ENCODE results near the gene GRIN2A. TPM values are rescaled to one million over a fixed set of nuclear protein-coding genes. Genes with fewer than 3 reads are reported as not detected.

GRIN2A gene
- total and polyA plus RNA-seq, 5 donors: 2.1 to 7.6 (median 4.5) TPM

DNA sequence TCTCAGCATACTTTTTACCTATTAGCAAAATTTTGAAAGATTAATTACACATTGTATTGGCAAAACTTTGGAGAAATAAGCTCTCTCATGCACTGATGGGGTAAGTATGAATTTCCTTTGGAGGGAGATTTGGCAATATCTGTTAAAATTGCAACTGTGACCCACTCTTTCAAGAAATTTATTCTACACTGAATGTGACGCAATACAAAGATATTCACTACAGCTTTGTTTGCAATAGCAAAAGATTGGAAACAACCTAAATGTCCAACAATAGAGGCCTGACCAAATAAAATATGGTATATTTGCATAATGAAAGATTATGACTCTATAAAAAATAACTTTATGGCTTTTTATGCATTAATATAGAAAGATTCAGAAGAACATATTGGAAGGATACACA lies 363.5 kb downstream of the GRIN2A start:
- DNase-seq (no peak), ATAC-seq (no peak)
- Histone ChIP-seq H3K4me1 (ENCODE audit: control insufficient read depth, insufficient read depth, low read length) (peaks cover 1% of the 10 kb centered on the region), H3K4me3 (ENCODE audit: low read length) (no peak overlapping the region), H3K27me3 (ENCODE audit: control insufficient read depth, insufficient read depth) (no peaks in the 10 kb centered on the region), H3K27ac (ENCODE audit: low read length) (no peak overlapping the region), H3K9me3 (ENCODE audit: control insufficient read depth, low read length) (no peaks in the 10 kb centered on the region)
- intact Hi-C loops (cut with DNase I): no loop called here
- 91% methylated on average over 1 of the region's 1 CpG for WGBS

DNA sequence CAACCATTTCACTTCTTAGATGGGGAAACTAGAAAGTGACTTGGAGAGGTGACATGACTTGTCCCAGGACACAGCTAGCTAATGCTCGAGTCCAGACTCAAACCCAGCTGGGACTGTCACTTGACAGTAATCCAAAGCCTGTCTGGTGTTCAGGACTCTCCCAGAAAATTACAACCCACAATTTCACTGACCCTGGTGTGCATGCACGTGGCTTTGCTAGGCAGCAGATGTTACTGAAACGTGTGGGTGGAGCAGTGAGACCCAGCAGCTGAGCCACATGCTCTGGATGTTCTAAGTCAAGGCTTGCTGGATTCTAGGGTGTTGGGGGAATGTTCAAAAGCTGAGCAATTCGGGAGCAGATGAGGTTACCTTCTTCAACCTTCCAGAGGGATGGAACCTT lies 364.6 kb downstream of the GRIN2A start:
- no peak overlapping the region for H3K4me3 ChIP-seq (ENCODE audit: low read length)
- ATAC-seq (no peak), DNase-seq (no peak)
- no peak overlapping the region for H3K27ac ChIP-seq (ENCODE audit: low read length)
- intact Hi-C loops (cut with DNase I): no loop called here
- H3K27me3 ChIP-seq (ENCODE audit: control insufficient read depth, insufficient read depth): no peaks in the 10 kb centered on the region
- peaks cover 1% of the 10 kb centered on the region for H3K4me1 ChIP-seq (ENCODE audit: control insufficient read depth, insufficient read depth, low read length)
- no peaks in the 10 kb centered on the region for H3K9me3 ChIP-seq (ENCODE audit: control insufficient read depth, low read length)
- 46% methylated on average over 4 of the region's 4 CpGs for WGBS

DNA sequence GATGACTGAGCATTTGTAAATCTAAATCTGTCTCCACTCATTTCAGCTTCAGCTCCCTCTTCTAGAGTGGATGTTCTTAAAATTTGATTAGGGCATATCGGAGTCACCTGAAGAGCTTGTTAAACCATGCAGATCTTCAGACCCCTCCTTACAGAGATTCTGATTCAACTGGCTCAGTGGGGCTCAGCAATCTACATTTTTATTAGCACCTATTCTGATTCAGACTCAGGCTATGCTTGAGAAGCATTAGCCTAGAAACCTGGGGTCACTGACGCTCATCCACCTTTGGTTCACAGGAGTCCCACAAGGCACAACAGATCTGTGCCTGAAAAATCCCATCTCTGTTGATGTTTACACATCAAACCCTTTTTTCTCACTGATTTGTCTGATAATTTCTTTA lies 365.6 kb downstream of the GRIN2A start:
- no peak for ATAC-seq
- WGBS: 70% methylated on average over 2 of the region's 2 CpGs

DNA sequence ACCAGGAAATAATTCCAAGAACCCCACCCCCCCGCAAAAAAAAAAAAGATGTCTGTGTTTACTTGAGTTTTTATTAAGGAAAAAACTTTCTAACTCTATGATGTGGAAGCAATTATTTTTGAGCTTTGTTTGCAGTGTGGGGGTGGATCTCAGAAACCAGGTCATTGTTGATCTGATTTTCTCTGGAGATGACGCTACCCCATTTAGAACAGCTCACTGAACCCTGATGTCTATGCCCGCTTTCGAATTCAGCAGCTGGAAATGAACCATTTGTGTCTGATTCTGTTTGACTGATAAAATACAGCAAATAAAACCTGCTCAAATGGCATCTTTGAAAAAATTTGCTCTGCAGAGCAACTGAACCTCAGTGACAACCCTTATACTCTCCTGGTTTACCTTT lies 368.6 kb downstream of the GRIN2A start:
- ATAC-seq (no peak), DNase-seq (no peak)
- Histone ChIP-seq H3K4me1 (ENCODE audit: control insufficient read depth, insufficient read depth, low read length) (no peaks in the 10 kb centered on the region), H3K4me3 (ENCODE audit: low read length) (no peak overlapping the region), H3K27me3 (ENCODE audit: control insufficient read depth, insufficient read depth) (no peaks in the 10 kb centered on the region), H3K27ac (ENCODE audit: low read length) (no peak overlapping the region), H3K9me3 (ENCODE audit: control insufficient read depth, low read length) (no peaks in the 10 kb centered on the region)
- intact Hi-C loops (cut with DNase I): no loop called here
- WGBS: 90% methylated on average over 4 of the region's 4 CpGs

More for the DNA sequence above, 365.6 kb downstream of the GRIN2A start:
- H3K4me3 ChIP-seq (ENCODE audit: low read length): no peak overlapping the region
- H3K27me3 ChIP-seq (ENCODE audit: control insufficient read depth, insufficient read depth): no peaks in the 10 kb centered on the region
- no peak overlapping the region for H3K27ac ChIP-seq (ENCODE audit: low read length)
- no peaks in the 10 kb centered on the region for H3K4me1 ChIP-seq (ENCODE audit: control insufficient read depth, insufficient read depth, low read length)
- intact Hi-C loops (cut with DNase I): no loop called here
- no peaks in the 10 kb centered on the region for H3K9me3 ChIP-seq (ENCODE audit: control insufficient read depth, low read length)
- no peak for DNase-seq

DNA sequence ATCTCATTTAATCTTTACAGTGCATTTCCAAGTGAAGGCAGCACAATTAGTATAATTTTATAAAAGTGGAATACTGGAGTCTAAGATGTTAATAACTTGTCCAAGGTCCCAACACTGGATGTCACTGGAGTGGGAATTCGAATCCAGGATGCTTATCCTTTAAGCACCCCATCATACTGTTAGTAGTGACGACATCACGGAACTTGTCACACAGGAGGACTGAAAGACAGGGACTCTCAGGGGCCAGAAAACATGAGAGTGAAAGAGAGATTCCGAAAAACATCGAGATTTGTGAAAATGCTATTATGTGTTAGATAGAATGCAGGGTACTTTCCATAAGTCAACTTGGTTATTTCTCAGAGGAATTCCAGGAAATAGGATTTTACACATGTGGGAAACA lies 374.0 kb downstream of the GRIN2A start:
- H3K4me3 ChIP-seq (ENCODE audit: low read length): no peak overlapping the region
- ATAC-seq: no peak
- no peaks in the 10 kb centered on the region for H3K9me3 ChIP-seq (ENCODE audit: control insufficient read depth, low read length)
- 88% methylated on average over 5 of the region's 5 CpGs for WGBS
- H3K4me1 ChIP-seq (ENCODE audit: control insufficient read depth, insufficient read depth, low read length): no peaks in the 10 kb centered on the region
- no peaks in the 10 kb centered on the region for H3K27me3 ChIP-seq (ENCODE audit: control insufficient read depth, insufficient read depth)
- no peak overlapping the region for H3K27ac ChIP-seq (ENCODE audit: low read length)
- DNase-seq: no peak
- intact Hi-C loops (cut with DNase I): no loop called here

DNA sequence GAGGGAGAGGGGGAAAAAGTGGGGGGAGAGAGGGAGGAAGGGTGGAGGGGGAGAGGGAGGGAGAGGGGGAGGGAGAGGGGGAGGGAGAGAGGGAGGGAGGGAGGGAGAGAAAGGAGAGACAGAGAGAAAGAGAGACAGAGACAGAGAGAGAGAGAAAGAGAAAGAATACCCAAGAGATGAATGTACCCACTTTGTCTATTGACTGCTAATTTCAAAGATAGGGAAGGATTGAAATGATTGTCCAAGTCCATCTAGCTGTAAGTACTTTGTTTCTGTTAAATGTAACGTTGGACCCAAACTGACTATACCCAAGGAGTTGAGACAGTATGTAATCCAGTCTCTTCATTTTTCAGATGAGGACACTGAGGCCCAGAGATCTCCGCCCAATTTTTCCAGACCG lies 374.9 kb downstream of the GRIN2A start:
- H3K27ac ChIP-seq (ENCODE audit: low read length): no peak overlapping the region
- intact Hi-C loops (cut with DNase I): no loop called here
- WGBS: 87% methylated on average over 3 of the region's 3 CpGs
- H3K4me3 ChIP-seq (ENCODE audit: low read length): no peak overlapping the region
- ATAC-seq (no peak), DNase-seq (no peak)
- no peaks in the 10 kb centered on the region for H3K9me3 ChIP-seq (ENCODE audit: control insufficient read depth, low read length)
- no peaks in the 10 kb centered on the region for H3K4me1 ChIP-seq (ENCODE audit: control insufficient read depth, insufficient read depth, low read length)
- H3K27me3 ChIP-seq (ENCODE audit: control insufficient read depth, insufficient read depth): no peaks in the 10 kb centered on the region

DNA sequence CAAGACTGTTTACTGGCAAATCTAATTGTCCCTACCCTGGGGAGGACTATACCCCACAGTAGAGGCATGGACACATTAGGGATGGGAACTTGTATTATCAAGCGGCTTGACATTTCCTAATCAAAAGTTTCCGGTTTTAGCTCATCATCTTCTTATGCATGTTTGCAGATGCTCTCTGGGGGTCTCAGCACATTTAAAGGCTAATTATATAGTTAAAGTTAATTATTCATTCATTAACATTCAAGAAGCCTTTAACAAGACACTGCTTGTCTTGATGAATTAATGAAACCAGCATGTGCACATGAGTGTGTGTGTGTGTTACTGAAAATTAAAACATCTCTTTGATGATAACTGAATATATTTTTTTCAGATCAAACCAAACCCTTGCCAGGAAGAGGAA lies 377.1 kb downstream of the GRIN2A start:
- ATAC-seq (no peak), DNase-seq (no peak)
- no peaks in the 10 kb centered on the region for H3K27me3 ChIP-seq (ENCODE audit: control insufficient read depth, insufficient read depth)
- H3K4me3 ChIP-seq (ENCODE audit: low read length): no peak overlapping the region
- H3K27ac ChIP-seq (ENCODE audit: low read length): no peak overlapping the region
- no peaks in the 10 kb centered on the region for H3K4me1 ChIP-seq (ENCODE audit: control insufficient read depth, insufficient read depth, low read length)
- intact Hi-C loops (cut with DNase I): no loop called here
- WGBS: 80% methylated on average over 2 of the region's 2 CpGs
- H3K9me3 ChIP-seq (ENCODE audit: control insufficient read depth, low read length): no peaks in the 10 kb centered on the region

DNA sequence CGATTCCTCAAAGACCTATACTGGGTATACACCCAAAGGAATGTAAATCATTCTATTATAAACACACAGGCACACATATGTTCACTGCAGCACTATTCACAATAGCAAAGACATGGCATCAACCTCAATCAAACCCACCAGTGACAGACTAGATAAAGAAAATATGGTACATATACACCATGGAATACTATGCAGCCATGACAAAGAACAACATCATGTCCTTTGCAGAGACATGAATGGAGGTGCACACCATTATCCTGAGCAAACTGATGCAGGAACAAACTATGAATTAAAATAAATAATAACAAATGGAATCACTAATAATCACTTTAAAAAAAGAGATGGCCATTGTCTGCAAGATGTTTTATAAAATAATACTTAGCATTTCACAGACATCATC lies 380.1 kb downstream of the GRIN2A start:
- Histone ChIP-seq H3K27ac (ENCODE audit: low read length) (no peak overlapping the region), H3K4me3 (ENCODE audit: low read length) (no peak overlapping the region), H3K4me1 (ENCODE audit: control insufficient read depth, insufficient read depth, low read length) (no peaks in the 10 kb centered on the region), H3K27me3 (ENCODE audit: control insufficient read depth, insufficient read depth) (no peaks in the 10 kb centered on the region), H3K9me3 (ENCODE audit: control insufficient read depth, low read length) (no peaks in the 10 kb centered on the region)
- no peak for ATAC-seq
- intact Hi-C loops (cut with DNase I): no loop called here
- 94% methylated on average over 1 of the region's 1 CpG for WGBS
- DNase-seq: no peak

DNA sequence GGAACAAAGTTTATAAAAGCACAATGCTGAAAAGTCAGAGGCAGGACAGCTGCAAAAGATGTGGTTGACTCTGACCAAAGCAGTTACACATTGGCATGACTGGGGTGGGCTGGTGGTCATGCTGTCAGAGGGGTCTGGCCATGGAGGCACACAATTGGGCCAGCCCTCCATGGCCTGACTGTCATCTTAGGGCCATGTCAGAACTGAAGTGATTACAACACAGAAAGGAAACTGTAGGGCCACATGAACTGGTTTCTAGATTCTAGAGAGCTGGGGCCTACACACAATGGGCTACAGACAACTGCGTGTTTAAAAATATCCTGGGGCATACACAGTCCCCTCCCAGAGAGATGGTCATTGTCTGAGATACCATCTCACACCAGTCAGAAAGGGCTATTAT lies 380.6 kb downstream of the GRIN2A start:
- Histone ChIP-seq H3K9me3 (ENCODE audit: control insufficient read depth, low read length) (no peaks in the 10 kb centered on the region), H3K4me3 (ENCODE audit: low read length) (no peak overlapping the region), H3K27ac (ENCODE audit: low read length) (no peak overlapping the region), H3K27me3 (ENCODE audit: control insufficient read depth, insufficient read depth) (no peaks in the 10 kb centered on the region), H3K4me1 (ENCODE audit: control insufficient read depth, insufficient read depth, low read length) (no peaks in the 10 kb centered on the region)
- intact Hi-C loops (cut with DNase I): no loop called here
- 88% methylated on average over 1 of the region's 1 CpG for WGBS
- DNase-seq (no peak), ATAC-seq (no peak)

DNA sequence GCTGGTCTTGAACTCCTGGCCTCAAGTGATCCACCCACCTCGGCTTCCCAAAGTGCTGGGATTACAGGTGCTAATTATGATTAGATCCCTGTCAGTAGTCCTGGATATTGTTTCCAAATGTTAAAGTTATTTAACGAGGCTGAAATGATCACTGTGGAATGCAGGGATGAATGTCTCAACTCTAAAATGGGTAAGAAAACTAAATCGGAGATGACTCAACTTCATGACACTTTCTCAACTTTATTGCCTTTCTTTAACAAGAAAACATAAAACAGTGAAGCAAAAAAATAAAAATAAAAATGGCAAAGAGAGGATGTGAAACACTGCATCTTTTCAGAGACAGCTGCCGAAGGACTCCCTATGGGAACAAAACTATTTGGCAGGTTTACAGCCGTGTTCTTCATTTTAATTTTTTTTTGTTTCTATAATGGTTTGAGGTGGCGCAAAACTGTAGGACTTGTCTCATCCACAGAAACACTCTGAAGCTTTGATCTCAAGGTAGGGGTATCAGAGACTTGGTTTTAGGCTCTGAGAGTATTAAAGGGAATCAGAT lies 382.0 kb downstream of the GRIN2A start:
- WGBS: 64% methylated on average over 6 of the region's 6 CpGs
- intact Hi-C loops (cut with DNase I): no loop called here
- DNase-seq (no peak), ATAC-seq (no peak)
- H3K9me3 ChIP-seq (ENCODE audit: control insufficient read depth, low read length): no peaks in the 10 kb centered on the region
- peaks cover 3% of the 10 kb centered on the region for H3K4me1 ChIP-seq (ENCODE audit: control insufficient read depth, insufficient read depth, low read length)
- no peak overlapping the region for H3K4me3 ChIP-seq (ENCODE audit: low read length)
- H3K27me3 ChIP-seq (ENCODE audit: control insufficient read depth, insufficient read depth): no peaks in the 10 kb centered on the region
- H3K27ac ChIP-seq (ENCODE audit: low read length): no peak overlapping the region

DNA sequence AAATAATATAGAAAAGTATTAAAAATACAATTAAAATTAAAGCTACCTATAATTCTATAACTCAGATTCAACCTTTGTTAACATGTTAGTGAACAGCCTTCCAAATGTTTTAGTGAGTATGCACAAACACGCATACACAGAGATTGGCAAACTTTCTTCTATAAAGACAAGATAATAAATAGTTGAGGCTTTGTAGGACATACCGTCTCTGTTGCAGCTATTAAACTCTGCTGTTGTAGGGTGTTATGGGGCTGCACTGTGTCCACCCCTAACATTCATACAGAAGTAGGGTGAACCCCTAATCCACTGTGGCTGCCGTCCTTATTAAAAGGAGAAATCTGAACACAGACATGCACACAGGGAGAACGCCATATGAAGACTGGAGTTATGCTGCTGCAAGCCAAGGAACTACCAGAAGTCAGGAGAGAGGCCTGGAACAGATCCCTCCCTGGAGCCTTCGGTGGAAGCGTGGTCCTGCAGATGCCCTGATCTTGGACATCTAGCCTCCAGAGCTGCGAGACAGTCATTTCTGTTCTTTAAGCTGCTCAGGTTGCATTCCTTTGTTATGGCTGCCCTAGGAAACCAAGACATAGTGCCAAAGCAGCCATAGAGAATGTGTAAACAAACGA lies 383.2 kb downstream of the GRIN2A start:
- peak overlapping the region; percentile 85 for H3K27ac ChIP-seq (ENCODE audit: low read length)
- H3K4me3 ChIP-seq (ENCODE audit: low read length): no peak overlapping the region
- DNase-seq: no peak
- intact Hi-C loops (cut with DNase I): no loop called here
- H3K4me1 ChIP-seq (ENCODE audit: control insufficient read depth, insufficient read depth, low read length): peaks cover 3% of the 10 kb centered on the region
- H3K9me3 ChIP-seq (ENCODE audit: control insufficient read depth, low read length): no peaks in the 10 kb centered on the region
- no peaks in the 10 kb centered on the region for H3K27me3 ChIP-seq (ENCODE audit: control insufficient read depth, insufficient read depth)
- WGBS: 74% methylated on average over 8 of the region's 8 CpGs
- ATAC-seq: no peak

DNA sequence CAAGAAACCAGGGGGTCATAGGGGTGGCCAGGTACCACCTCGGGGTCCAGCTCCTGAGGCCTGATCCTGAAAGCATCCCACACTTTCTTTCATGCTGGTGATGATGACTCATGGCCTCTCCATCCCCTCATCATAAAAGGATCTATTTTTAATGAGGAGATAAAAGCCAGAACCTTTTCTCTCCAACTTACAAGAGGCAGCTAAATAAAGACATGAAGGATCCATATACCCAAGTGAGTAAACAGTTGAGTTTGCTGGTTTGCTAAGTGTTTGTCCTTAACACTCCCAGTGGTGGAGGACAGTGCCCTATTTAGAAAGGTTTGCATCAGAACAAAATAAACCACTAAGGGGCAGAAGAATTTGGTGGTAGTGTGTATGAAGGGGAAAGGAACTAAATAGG lies 383.8 kb downstream of the GRIN2A start:
- DNase-seq (no peak), ATAC-seq (peak; percentile 78 to 79)
- intact Hi-C loops (cut with DNase I): no loop called here
- Histone ChIP-seq H3K9me3 (ENCODE audit: control insufficient read depth, low read length) (no peaks in the 10 kb centered on the region), H3K4me3 (ENCODE audit: low read length) (no peak overlapping the region), H3K27me3 (ENCODE audit: control insufficient read depth, insufficient read depth) (no peaks in the 10 kb centered on the region), H3K27ac (ENCODE audit: low read length) (peak overlapping the region; percentile 93), H3K4me1 (ENCODE audit: control insufficient read depth, insufficient read depth, low read length) (peaks cover 5% of the 10 kb centered on the region)
- WGBS: 47% methylated on average over 1 of the region's 1 CpG

Data from right cardiac atrium (tissue), 5 donors.